GM12878 (cell line): ENCODE data around the gene FBXO15. TPM values are rescaled to one million over a fixed set of nuclear protein-coding genes. Genes with fewer than 3 reads are reported as not detected.
A peak's percentile ranks its signal among the peaks of the same experiment; 100 is the strongest.

Experiments used
- CHD2 ChIP-seq: IDR thresholded peaks from 2 replicates; pipeline ENCODE4 v1.6.1; 2011; ENCODE audit warnings: low read depth, low read length, improper control_type of control experiment, borderline replicate concordance
- CREM ChIP-seq: IDR thresholded peaks from 2 replicates; pipeline ENCODE4 v1.6.1; 2014; ENCODE audit warnings: antibody characterized with exemption, low read depth
- HDAC6 ChIP-seq: fragments of 200-600 bp; sonication (generic); IDR thresholded peaks from one replicate; pipeline ENCODE4 v1.8.0; 2017; ENCODE audit warnings: antibody characterized with exemption; ENCODE audit not compliant: unreplicated experiment
- MTA2 ChIP-seq: fragments of 450-650 bp; IDR thresholded peaks from 2 replicates; pipeline ENCODE4 v1.6.1; 2016; ENCODE audit warnings: low read depth, mild to moderate bottlenecking, moderate library complexity
- MTA3 ChIP-seq: IDR thresholded peaks from 2 replicates; pipeline ENCODE4 v1.6.1; 2012; ENCODE audit warnings: low read length, inconsistent platforms, borderline replicate concordance
- RUNX3 ChIP-seq: IDR thresholded peaks from 2 replicates; pipeline ENCODE4 v1.6.1; 2012; ENCODE audit warnings: low read length, inconsistent platforms
- SUZ12 ChIP-seq: fragments of 200-600 bp; sonication (generic); IDR thresholded peaks from one replicate; pipeline ENCODE4 v1.6.1; 2018; ENCODE audit warnings: antibody characterized with exemption, mild to moderate bottlenecking; ENCODE audit not compliant: unreplicated experiment
- TCF7 ChIP-seq: IDR thresholded peaks from 2 replicates; pipeline ENCODE4 v1.6.1; 2014; ENCODE audit warnings: antibody characterized with exemption, borderline replicate concordance
- ZBED1 ChIP-seq: IDR thresholded peaks from 2 replicates; pipeline ENCODE4 v1.6.1; 2016; ENCODE audit warnings: borderline replicate concordance
- ZNF384 ChIP-seq: IDR thresholded peaks from 2 replicates; pipeline ENCODE4 v1.6.1; 2012; ENCODE audit warnings: low read depth, mild to moderate bottlenecking, low read length, improper control_type of control experiment, borderline replicate concordance
- polyA plus RNA-seq, 11 experiments: library from polyadenylated mRNA; depleted of rRNA in 4 of 11; unstranded in 6 of 11; stranded (reverse) in 5 of 11; fragments of >200 nt; fragmentation: Nextera tagmentation in 4 of 11; fragmentation: Illumina TruSeq in 1 of 11; extraction: Ambion mirVana in 4 of 11; extraction: Trizol in 1 of 11; gene quantifications; 1 replicate in 1 of 11; 2 replicates in 10 of 11; pipeline versions ENCODE4 v1.2.1 to v1.2.3, GENCODE V29; 2011 to 2016; ENCODE audit warnings: inconsistent platforms in 2 of 11, missing spikeins in 2 of 11, low read depth in 1 of 11
- total RNA-seq, 4 experiments: library from RNA; depleted of rRNA in 3 of 4; stranded (reverse); fragments of >200 nt in 3 of 4; fragmentation: Illumina TruSeq in 1 of 4; extraction: Trizol in 1 of 4; gene quantifications; 2 replicates each; pipeline versions ENCODE4 v1.2.1 to v1.2.3, GENCODE V29; 2013 to 2021
- TF ChIP-seq, protein P1 (sequence below): fragments of 450-650 bp; conservative IDR thresholded peaks from 2 replicates; pipeline ENCODE4 v1.6.1; 2017; ENCODE audit warnings: mild to moderate bottlenecking, moderate library complexity
- TF ChIP-seq, protein P2 (sequence below): fragments of 450-650 bp; IDR thresholded peaks from 2 replicates; pipeline ENCODE4 v1.6.1; 2017; ENCODE audit warnings: mild to moderate bottlenecking
- TF ChIP-seq, protein P3 (sequence below): IDR thresholded peaks from 2 replicates; pipeline ENCODE4 v1.6.1; 2011; ENCODE audit warnings: borderline replicate concordance, low read depth, mild to moderate bottlenecking, moderate library complexity, low read length; ENCODE audit not compliant: insufficient read depth, poor library complexity, severe bottlenecking
- TF ChIP-seq, protein P4 (sequence below): fragments of 450-650 bp; IDR thresholded peaks from 2 replicates; pipeline ENCODE4 v1.6.1; 2017; ENCODE audit warnings: mild to moderate bottlenecking, moderate library complexity

FBXO15 gene
- total and polyA plus RNA-seq, 10 of the 15 experiments (the other 5 are each of a cell fraction or from before 2014, with no cell fraction given): 0.06 to 0.90 (median 0.22) TPM; not detected in 3

DNA sequence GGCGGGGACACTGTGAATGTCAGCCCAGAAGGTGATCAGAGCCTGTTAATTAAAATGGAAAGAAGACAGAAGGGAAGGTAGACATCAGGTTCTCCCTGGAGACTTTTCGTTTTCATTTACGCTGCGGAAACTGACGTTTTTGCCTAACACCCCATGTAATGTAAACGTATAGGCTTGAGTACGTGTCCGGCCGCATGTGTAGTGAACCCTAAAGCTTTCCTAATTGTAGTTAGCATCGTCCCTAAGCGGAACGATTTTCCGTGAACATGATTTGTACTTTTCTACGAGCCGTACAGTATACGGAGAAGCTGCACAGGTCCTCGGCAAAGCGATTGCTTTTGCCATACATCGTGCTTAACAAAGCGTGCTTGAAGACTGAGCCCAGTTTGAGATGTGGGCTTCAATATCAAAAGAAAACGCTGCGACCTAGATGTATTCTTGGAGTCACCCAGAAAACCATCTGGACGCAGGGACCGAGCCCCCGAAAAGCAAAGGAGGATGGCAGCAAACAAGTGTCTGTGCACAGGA is 973 bp upstream of the FBXO15 start (continued):
- TF ChIP-seq, protein P1, sequence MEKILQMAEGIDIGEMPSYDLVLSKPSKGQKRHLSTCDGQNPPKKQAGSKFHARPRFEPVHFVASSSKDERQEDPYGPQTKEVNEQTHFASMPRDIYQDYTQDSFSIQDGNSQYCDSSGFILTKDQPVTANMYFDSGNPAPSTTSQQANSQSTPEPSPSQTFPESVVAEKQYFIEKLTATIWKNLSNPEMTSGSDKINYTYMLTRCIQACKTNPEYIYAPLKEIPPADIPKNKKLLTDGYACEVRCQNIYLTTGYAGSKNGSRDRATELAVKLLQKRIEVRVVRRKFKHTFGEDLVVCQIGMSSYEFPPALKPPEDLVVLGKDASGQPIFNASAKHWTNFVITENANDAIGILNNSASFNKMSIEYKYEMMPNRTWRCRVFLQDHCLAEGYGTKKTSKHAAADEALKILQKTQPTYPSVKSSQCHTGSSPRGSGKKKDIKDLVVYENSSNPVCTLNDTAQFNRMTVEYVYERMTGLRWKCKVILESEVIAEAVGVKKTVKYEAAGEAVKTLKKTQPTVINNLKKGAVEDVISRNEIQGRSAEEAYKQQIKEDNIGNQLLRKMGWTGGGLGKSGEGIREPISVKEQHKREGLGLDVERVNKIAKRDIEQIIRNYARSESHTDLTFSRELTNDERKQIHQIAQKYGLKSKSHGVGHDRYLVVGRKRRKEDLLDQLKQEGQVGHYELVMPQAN: peak; percentile 42; the same call in 1 of the 2 replicates
- no peak for TF ChIP-seq MTA2
- TF ChIP-seq CHD2: no peak
- no peak for TF ChIP-seq ZNF384
- TF ChIP-seq CREM: no peak; the same call in 1 of the 2 replicates
- TF ChIP-seq RUNX3: no peak
- TF ChIP-seq HDAC6: no peak
- TF ChIP-seq, protein P2, sequence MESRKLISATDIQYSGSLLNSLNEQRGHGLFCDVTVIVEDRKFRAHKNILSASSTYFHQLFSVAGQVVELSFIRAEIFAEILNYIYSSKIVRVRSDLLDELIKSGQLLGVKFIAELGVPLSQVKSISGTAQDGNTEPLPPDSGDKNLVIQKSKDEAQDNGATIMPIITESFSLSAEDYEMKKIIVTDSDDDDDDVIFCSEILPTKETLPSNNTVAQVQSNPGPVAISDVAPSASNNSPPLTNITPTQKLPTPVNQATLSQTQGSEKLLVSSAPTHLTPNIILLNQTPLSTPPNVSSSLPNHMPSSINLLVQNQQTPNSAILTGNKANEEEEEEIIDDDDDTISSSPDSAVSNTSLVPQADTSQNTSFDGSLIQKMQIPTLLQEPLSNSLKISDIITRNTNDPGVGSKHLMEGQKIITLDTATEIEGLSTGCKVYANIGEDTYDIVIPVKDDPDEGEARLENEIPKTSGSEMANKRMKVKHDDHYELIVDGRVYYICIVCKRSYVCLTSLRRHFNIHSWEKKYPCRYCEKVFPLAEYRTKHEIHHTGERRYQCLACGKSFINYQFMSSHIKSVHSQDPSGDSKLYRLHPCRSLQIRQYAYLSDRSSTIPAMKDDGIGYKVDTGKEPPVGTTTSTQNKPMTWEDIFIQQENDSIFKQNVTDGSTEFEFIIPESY: no peak
- TF ChIP-seq MTA3: no peak
- TF ChIP-seq ZBED1: no peak
- TF ChIP-seq, protein P3, sequence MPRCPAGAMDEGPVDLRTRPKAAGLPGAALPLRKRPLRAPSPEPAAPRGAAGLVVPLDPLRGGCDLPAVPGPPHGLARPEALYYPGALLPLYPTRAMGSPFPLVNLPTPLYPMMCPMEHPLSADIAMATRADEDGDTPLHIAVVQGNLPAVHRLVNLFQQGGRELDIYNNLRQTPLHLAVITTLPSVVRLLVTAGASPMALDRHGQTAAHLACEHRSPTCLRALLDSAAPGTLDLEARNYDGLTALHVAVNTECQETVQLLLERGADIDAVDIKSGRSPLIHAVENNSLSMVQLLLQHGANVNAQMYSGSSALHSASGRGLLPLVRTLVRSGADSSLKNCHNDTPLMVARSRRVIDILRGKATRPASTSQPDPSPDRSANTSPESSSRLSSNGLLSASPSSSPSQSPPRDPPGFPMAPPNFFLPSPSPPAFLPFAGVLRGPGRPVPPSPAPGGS: no peak
- TF ChIP-seq, protein P4, sequence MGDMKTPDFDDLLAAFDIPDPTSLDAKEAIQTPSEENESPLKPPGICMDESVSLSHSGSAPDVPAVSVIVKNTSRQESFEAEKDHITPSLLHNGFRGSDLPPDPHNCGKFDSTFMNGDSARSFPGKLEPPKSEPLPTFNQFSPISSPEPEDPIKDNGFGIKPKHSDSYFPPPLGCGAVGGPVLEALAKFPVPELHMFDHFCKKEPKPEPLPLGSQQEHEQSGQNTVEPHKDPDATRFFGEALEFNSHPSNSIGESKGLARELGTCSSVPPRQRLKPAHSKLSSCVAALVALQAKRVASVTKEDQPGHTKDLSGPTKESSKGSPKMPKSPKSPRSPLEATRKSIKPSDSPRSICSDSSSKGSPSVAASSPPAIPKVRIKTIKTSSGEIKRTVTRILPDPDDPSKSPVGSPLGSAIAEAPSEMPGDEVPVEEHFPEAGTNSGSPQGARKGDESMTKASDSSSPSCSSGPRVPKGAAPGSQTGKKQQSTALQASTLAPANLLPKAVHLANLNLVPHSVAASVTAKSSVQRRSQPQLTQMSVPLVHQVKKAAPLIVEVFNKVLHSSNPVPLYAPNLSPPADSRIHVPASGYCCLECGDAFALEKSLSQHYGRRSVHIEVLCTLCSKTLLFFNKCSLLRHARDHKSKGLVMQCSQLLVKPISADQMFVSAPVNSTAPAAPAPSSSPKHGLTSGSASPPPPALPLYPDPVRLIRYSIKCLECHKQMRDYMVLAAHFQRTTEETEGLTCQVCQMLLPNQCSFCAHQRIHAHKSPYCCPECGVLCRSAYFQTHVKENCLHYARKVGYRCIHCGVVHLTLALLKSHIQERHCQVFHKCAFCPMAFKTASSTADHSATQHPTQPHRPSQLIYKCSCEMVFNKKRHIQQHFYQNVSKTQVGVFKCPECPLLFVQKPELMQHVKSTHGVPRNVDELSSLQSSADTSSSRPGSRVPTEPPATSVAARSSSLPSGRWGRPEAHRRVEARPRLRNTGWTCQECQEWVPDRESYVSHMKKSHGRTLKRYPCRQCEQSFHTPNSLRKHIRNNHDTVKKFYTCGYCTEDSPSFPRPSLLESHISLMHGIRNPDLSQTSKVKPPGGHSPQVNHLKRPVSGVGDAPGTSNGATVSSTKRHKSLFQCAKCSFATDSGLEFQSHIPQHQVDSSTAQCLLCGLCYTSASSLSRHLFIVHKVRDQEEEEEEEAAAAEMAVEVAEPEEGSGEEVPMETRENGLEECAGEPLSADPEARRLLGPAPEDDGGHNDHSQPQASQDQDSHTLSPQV: no peak
- TF ChIP-seq TCF7: no peak
- no peak for TF ChIP-seq SUZ12
